HG03103 (cell line): ENCODE data around the gene PRSS38.

Experiments
- ATAC-seq: cut with Tn5 transposase; IDR thresholded peaks from one replicate; pipeline ENCODE4 v1.9.1; 2021; ENCODE audit warnings: low read depth; ENCODE audit not compliant: unreplicated experiment

The PRSS38 gene

GRCh38 chr1:227792216-227793078, 23.0 kb upstream of the PRSS38 start:
- no peak for ATAC-seq

- ATAC-seq, result no peak
Observed at GRCh38 chr1:227793079-227793947, 22.2 kb upstream of the PRSS38 start.

- ATAC-seq, result no peak
Observed at GRCh38 chr1:227793948-227794816, 21.3 kb upstream of the PRSS38 start.

GRCh38 chr1:227794817-227795192, 20.7 kb upstream of the PRSS38 start:
- no peak for ATAC-seq

- no peak for ATAC-seq
Observed at GRCh38 chr1:227795732-227796131, 19.7 kb upstream of the PRSS38 start.

GRCh38 chr1:227796359-227796915, 19.0 kb upstream of the PRSS38 start:
- ATAC-seq, result no peak

GRCh38 chr1:227797144-227797543, 18.3 kb upstream of the PRSS38 start:
- ATAC-seq, result no peak

GRCh38 chr1:227797625-227798024, 17.9 kb upstream of the PRSS38 start:
- no peak for ATAC-seq

- no peak for ATAC-seq
Observed at GRCh38 chr1:227798078-227798802, 17.2 kb upstream of the PRSS38 start.

GRCh38 chr1:227799756-227800155, 15.7 kb upstream of the PRSS38 start:
- no peak for ATAC-seq

GRCh38 chr1:227803933-227804332, 11.5 kb upstream of the PRSS38 start:
- no peak for ATAC-seq

GRCh38 chr1:227805606-227806197, 9.8 kb upstream of the PRSS38 start:
- ATAC-seq, result no peak

- ATAC-seq, result no peak
Observed at GRCh38 chr1:227808566-227808965, 6.9 kb upstream of the PRSS38 start.

GRCh38 chr1:227809026-227809425, 6.4 kb upstream of the PRSS38 start:
- ATAC-seq, result no peak

GRCh38 chr1:227813962-227814361, 1.5 kb upstream of the PRSS38 start:
- no peak for ATAC-seq

- no peak for ATAC-seq
Observed at GRCh38 chr1:227816750-227817446, 1.4 kb downstream of the PRSS38 start.

- ATAC-seq, result no peak
Observed at GRCh38 chr1:227823537-227823936, 8.1 kb downstream of the PRSS38 start.

- no peak for ATAC-seq
Observed at GRCh38 chr1:227824204-227824603, 8.7 kb downstream of the PRSS38 start.

GRCh38 chr1:227828786-227829185, 13.3 kb downstream of the PRSS38 start:
- no peak for ATAC-seq
